Gastroesophageal sphincter (tissue), 4 donors: ENCODE data around the gene ELN. TPM values are rescaled to one million over a fixed set of nuclear protein-coding genes. Genes with fewer than 3 reads are reported as not detected.

ENCODE experiments used
- ATAC-seq: fragments of 150-250 bp; one replicate; pipeline ENCODE4 v1.9.1; 2016; ENCODE audit warnings: mild to moderate bottlenecking, moderate library complexity
- H3K27ac ChIP-seq, 4 donors: fragments of 200-600 bp; sonication (generic) in 3 of 4; 1 replicate in 3 of 4; 2 replicates in 1 of 4; pipeline ENCODE4 v1.5.1; 2016 to 2019
- H3K27me3 ChIP-seq: fragments of 200-600 bp; sonication (generic); one replicate; pipeline ENCODE4 v1.5.1; 2019
- H3K36me3 ChIP-seq, 2 donors: fragments of 200-600 bp; sonication (generic); one replicate each; pipeline ENCODE4 v1.5.1; 2019; ENCODE audit warnings: control low read depth in 1 of 2
- H3K4me1 ChIP-seq, 3 donors: fragments of 200-600 bp; sonication (generic); 1 replicate in 2 of 3; 2 replicates in 1 of 3; pipeline ENCODE4 v1.5.1; 2016 to 2019; ENCODE audit warnings: control low read depth in 2 of 3
- H3K4me3 ChIP-seq, 2 donors: fragments of 200-600 bp; sonication (generic); one replicate each; pipeline ENCODE4 v1.5.1; 2019; ENCODE audit warnings: mild to moderate bottlenecking in 1 of 2, moderate library complexity in 1 of 2
- H3K9me3 ChIP-seq, 3 donors: fragments of 200-600 bp; sonication (generic); one replicate each; pipeline ENCODE4 v1.5.1; 2017 to 2019; ENCODE audit warnings: control low read depth in 2 of 3
- CTCF ChIP-seq, 4 experiments: fragments of 200-600 bp in 2 of 4; fragments of 450-650 bp in 2 of 4; sonication (generic) in 1 of 4; IDR thresholded peaks; one replicate each; pipeline ENCODE4 v1.5.1; 2017 to 2019; ENCODE audit warnings: antibody characterized with exemption in 4 of 4, mild to moderate bottlenecking in 2 of 4, moderate library complexity in 2 of 4
- EP300 ChIP-seq: sonication (generic); formaldehyde crosslinking; IDR thresholded peaks from one replicate; pipeline ENCODE4 v1.6.1; 2017; ENCODE audit warnings: antibody characterized with exemption, mild to moderate bottlenecking
- POLR2A ChIP-seq, 2 donors: fragments of 450-650 bp; IDR thresholded peaks; one replicate each; pipeline ENCODE4 v1.6.1; 2017; ENCODE audit warnings: antibody characterized with exemption in 2 of 2, mild to moderate bottlenecking in 2 of 2, moderate library complexity in 1 of 2
- POLR2AphosphoS5 ChIP-seq: sonication (generic); formaldehyde crosslinking; IDR thresholded peaks from one replicate; pipeline ENCODE4 v1.6.1; 2017; ENCODE audit warnings: antibody characterized with exemption
- WGBS, 2 donors: methylation state at CpG; one replicate each; pipeline ENCODE4 v1.1.5; 2018; ENCODE audit warnings: low coverage in 1 of 2; 5-methylcytosine and 5-hydroxymethylcytosine counted together
- total RNA-seq, 4 donors: library from RNA; depleted of rRNA; stranded (reverse); fragments of >200 nt; gene quantifications; one replicate each; pipeline ENCODE4 v1.1.0, GENCODE V29; 2016

Gene ELN
- total RNA-seq, 4 donors from 2014 or later = 316 to 703 (median 441) TPM

- 83 to 86% methylated on average over 2 to 3 of the region's 3 CpGs for WGBS, 2 donors
- ATAC-seq = no peak
- TF ChIP-seq POLR2AphosphoS5 (no peak), EP300 (no peak), POLR2A (IDR thresholded peaks at IDR 0.05) (no peak), CTCF (IDR thresholded peaks at IDR 0.05) (no peak)
- H3K9me3 ChIP-seq = no peaks in the 10 kb centered on the region
- H3K27ac ChIP-seq = no peak overlapping the region
- H3K4me3 ChIP-seq = no peak overlapping the region
- peaks cover 0 to 5% (median 0%) of the 10 kb centered on the region in 3 donors for H3K4me1 ChIP-seq
- H3K27me3 ChIP-seq = no peaks in the 10 kb centered on the region
- peaks cover 0 to 100% of the 10 kb centered on the region in 2 donors for H3K36me3 ChIP-seq
These were observed 25.7 kb downstream of the ELN start for GRCh38 chr7:74053589-74054186.

DNA sequence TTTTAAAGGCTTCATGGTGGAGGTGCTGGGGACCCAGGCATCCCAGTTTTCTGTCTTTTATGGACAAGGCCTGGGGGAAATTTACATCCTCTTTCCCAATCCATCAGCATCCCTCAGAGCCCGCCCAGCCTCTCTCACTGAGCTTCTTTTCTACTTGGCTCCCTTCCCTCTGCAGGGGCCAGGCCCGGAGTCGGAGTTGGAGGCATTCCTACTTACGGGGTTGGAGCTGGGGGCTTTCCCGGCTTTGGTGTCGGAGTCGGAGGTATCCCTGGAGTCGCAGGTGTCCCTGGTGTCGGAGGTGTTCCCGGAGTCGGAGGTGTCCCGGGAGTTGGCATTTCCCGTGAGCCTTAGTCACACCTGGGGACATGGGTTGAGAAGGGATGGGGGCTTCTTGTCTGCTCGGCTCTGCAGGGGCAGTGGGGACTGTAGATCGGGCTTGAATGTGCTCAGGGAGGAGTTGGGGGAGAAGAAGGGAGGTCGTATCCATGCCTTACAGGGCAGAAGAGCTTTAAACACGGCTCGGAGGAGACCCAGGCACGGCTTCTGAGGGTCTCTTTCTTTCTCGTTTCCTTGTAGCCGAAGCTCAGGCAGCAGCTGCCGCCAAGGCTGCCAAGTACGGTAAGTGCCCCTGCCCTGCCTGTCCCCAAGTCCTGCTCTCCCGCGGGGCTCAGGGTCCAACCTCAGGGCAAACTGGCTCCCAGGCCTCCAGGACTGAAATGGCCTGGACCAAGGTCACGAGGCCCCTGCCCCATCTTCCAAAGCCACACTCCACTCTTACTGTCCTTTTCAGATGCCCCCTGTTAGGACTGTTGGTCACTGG lies 28.3 kb downstream of the ELN start:
- 80 to 82% methylated on average over 2 to 8 of the region's 26 CpGs for WGBS, 2 donors

DNA sequence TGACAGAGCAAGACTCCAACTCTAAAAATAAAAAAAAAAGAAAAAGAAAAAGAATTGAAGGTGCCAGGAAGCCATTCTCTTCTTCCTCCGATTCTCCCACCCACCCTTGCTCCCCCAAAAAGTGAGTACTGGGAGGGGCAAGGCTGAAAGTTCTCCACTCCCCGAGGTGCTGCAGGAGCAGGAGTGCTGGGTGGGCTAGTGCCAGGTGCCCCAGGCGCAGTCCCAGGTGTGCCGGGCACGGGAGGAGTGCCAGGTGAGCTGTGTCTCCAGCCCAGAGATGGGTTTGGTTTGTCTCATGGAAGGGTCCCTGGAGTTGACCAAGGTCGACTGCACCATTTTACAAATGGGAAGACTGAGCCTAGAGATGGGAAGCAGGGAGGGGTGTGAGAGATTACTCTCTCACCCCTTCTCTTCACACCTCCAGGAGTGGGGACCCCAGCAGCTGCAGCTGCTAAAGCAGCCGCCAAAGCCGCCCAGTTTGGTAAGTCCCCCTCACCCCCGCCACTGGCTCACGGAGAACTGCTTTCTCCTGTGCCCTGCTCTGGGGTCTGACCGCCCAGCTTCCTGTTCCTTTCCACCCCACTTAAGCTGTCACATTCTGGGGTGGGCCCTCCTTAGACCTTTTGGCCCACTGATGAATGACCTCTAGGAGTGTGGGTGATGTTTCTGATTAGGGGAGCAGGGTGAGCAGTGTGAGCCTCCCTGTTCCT lies 29.4 kb downstream of the ELN start:
- peak overlapping the region in 3 of 4 donors; percentile 25 to 46 (median 29) for H3K27ac ChIP-seq
- H3K4me3 ChIP-seq = no peak overlapping the region
- H3K36me3 ChIP-seq = peaks cover 0 to 94% of the 10 kb centered on the region in 2 donors
- no peaks in the 10 kb centered on the region for H3K9me3 ChIP-seq
- H3K4me1 ChIP-seq = peaks cover 0 to 42% (median 4%) of the 10 kb centered on the region in 3 donors
- WGBS, 2 donors = 83 to 89% methylated on average over 3 to 4 of the region's 11 CpGs
- H3K27me3 ChIP-seq = no peaks in the 10 kb centered on the region
- no peak for ATAC-seq
- no peak for TF ChIP-seq POLR2AphosphoS5
- no peak for TF ChIP-seq CTCF (IDR thresholded peaks at IDR 0.05)
- TF ChIP-seq POLR2A (IDR thresholded peaks at IDR 0.05) = no peak
- no peak for TF ChIP-seq EP300

More for the DNA sequence above, 28.3 kb downstream of the ELN start:
- Histone ChIP-seq H3K9me3 (no peaks in the 10 kb centered on the region), H3K36me3 (peaks cover 0 to 100% of the 10 kb centered on the region in 2 donors), H3K4me3 (no peak overlapping the region), H3K27ac (peak overlapping the region in 2 of 4 donors; percentile 7 to 29), H3K27me3 (no peaks in the 10 kb centered on the region), H3K4me1 (peaks cover 0 to 31% (median 0%) of the 10 kb centered on the region in 3 donors)
- ATAC-seq = no peak
- TF ChIP-seq POLR2AphosphoS5 = no peak
- no peak for TF ChIP-seq POLR2A (IDR thresholded peaks at IDR 0.05)
- no peak for TF ChIP-seq EP300
- no peak for TF ChIP-seq CTCF (IDR thresholded peaks at IDR 0.05)

- H3K4me1 ChIP-seq = peaks cover 0 to 46% (median 4%) of the 10 kb centered on the region in 3 donors
- 82 to 100% methylated on average over 1 of the region's 1 CpG for WGBS, 2 donors
- TF ChIP-seq POLR2AphosphoS5 (no peak), EP300 (no peak), POLR2A (IDR thresholded peaks at IDR 0.05) (no peak)
- peak overlapping the region in 2 of 4 donors; percentile 20 to 92 for H3K27ac ChIP-seq
- peaks cover 0 to 94% of the 10 kb centered on the region in 2 donors for H3K36me3 ChIP-seq
- ATAC-seq = no peak
- no peaks in the 10 kb centered on the region for H3K27me3 ChIP-seq
- H3K9me3 ChIP-seq = no peaks in the 10 kb centered on the region
- H3K4me3 ChIP-seq = no peak overlapping the region
These were observed 30.0 kb downstream of the ELN start for GRCh38 chr7:74057987-74058386.

GRCh38 chr7:74058486-74058885 lies 30.5 kb downstream of the ELN start:
- peaks cover 0 to 46% (median 4%) of the 10 kb centered on the region in 3 donors for H3K4me1 ChIP-seq

More at GRCh38 chr7:74058486-74058885, 30.5 kb downstream of the ELN start:
- Histone ChIP-seq H3K4me3 (no peak overlapping the region), H3K27ac (peak overlapping the region in 3 of 4 donors; percentile 13 to 92 (median 46)), H3K27me3 (no peaks in the 10 kb centered on the region), H3K36me3 (peaks cover 0 to 94% of the 10 kb centered on the region in 2 donors), H3K9me3 (no peaks in the 10 kb centered on the region)
- no peak for TF ChIP-seq EP300
- ATAC-seq = no peak
- WGBS, 2 donors = 92 to 100% methylated on average over 2 to 7 of the region's 7 CpGs
